HEK293 (cell line): ENCODE data around the gene PCBP2.

Experiments
- CTCF ChIA-PET: fragments of 350-600 bp; formaldehyde crosslinking; extraction: SDS; loops from one replicate; lab custom pipeline; 2021; ENCODE audit warnings: antibody characterized with exemption; lab: Yijun Ruan, JAX
- POLR2A ChIA-PET: fragments of 300-600 bp; formaldehyde crosslinking; extraction: SDS; loops from one replicate; lab custom pipeline; 2020; ENCODE audit warnings: antibody characterized with exemption, inconsistent platforms; lab: Yijun Ruan, JAX
- H3K27ac ChIP-seq: fragments of 200-500 bp; sonication (Bioruptor generic); 2 replicates; pipeline ENCODE4 v1.5.1; 2014; ENCODE audit warnings: low read depth, low read length, control low read depth, inconsistent platforms; ENCODE audit errors: extremely low read depth
- H3K36me3 ChIP-seq, 2 experiments: fragments of 200-500 bp in 1 of 2; sonication (Bioruptor generic) in 1 of 2; 1 replicate in 1 of 2; 2 replicates in 1 of 2; pipeline ENCODE4 v1.5.1; 2014 to 2017; ENCODE audit warnings: inconsistent platforms in 2 of 2, low read length in 2 of 2; ENCODE audit not compliant: control insufficient read depth in 2 of 2, insufficient read depth in 1 of 2
- H3K4me1 ChIP-seq: fragments of 200-500 bp; sonication (Bioruptor generic); 2 replicates; pipeline ENCODE4 v1.5.1; 2014; ENCODE audit warnings: mild to moderate bottlenecking, low read length, inconsistent platforms; ENCODE audit not compliant: control insufficient read depth, insufficient read depth
- H3K4me3 ChIP-seq: 2 replicates; pipeline ENCODE4 v1.5.1; 2011; ENCODE audit warnings: low read depth, mild to moderate bottlenecking, control low read depth, low read length, moderate library complexity
- H3K9me3 ChIP-seq: fragments of 200-500 bp; sonication (Bioruptor generic); 2 replicates; pipeline ENCODE4 v1.5.1; 2014; ENCODE audit warnings: low read depth, low read length, inconsistent platforms; ENCODE audit not compliant: control insufficient read depth, insufficient read depth
- BCL11A ChIP-seq: fragments of 450-650 bp; formaldehyde crosslinking; IDR thresholded peaks from 2 replicates; pipeline ENCODE4 v1.5.1; 2016; ENCODE audit warnings: low read depth, missing biosample characterization, missing genetic modification characterization
- GLIS2 ChIP-seq: fragments of 450-650 bp; formaldehyde crosslinking; IDR thresholded peaks from 2 replicates; pipeline ENCODE4 v1.5.1; 2016; ENCODE audit warnings: missing biosample characterization, missing genetic modification characterization
- KLF8 ChIP-seq: fragments of 450-650 bp; formaldehyde crosslinking; IDR thresholded peaks from 2 replicates; pipeline ENCODE4 v1.5.1; 2016; ENCODE audit warnings: missing biosample characterization, missing genetic modification characterization
- PRDM10 ChIP-seq: fragments of 450-650 bp; formaldehyde crosslinking; IDR thresholded peaks from 2 replicates; pipeline ENCODE4 v1.5.1; 2016; ENCODE audit warnings: missing biosample characterization, missing genetic modification characterization
- SCRT1 ChIP-seq: fragments of 450-650 bp; formaldehyde crosslinking; IDR thresholded peaks from 2 replicates; pipeline ENCODE4 v1.5.1; 2016; ENCODE audit warnings: missing biosample characterization, missing genetic modification characterization, borderline replicate concordance
- SCRT2 ChIP-seq: fragments of 450-650 bp; formaldehyde crosslinking; IDR thresholded peaks from 2 replicates; pipeline ENCODE4 v1.5.1; 2016; ENCODE audit warnings: missing biosample characterization, missing genetic modification characterization
- ZBTB48 ChIP-seq: fragments of 450-650 bp; formaldehyde crosslinking; IDR thresholded peaks from 2 replicates; pipeline ENCODE4 v1.5.1; 2016; ENCODE audit warnings: missing biosample characterization, missing genetic modification characterization
- ZFHX2 ChIP-seq: fragments of 450-650 bp; formaldehyde crosslinking; conservative IDR thresholded peaks from 2 replicates; pipeline ENCODE4 v1.5.1; 2016; ENCODE audit warnings: missing biosample characterization, missing genetic modification characterization
- ZFP41 ChIP-seq: fragments of 450-650 bp; formaldehyde crosslinking; IDR thresholded peaks from 2 replicates; pipeline ENCODE4 v1.5.1; 2016; ENCODE audit warnings: missing biosample characterization, missing genetic modification characterization, borderline replicate concordance
- ZIC2 ChIP-seq: fragments of 450-650 bp; formaldehyde crosslinking; IDR thresholded peaks from 2 replicates; pipeline ENCODE4 v1.5.1; 2016; ENCODE audit warnings: missing biosample characterization, missing genetic modification characterization
- ZNF169 ChIP-seq: fragments of 450-650 bp; formaldehyde crosslinking; IDR thresholded peaks from 2 replicates; pipeline ENCODE4 v1.5.1; 2016; ENCODE audit warnings: missing biosample characterization, missing genetic modification characterization
- ZNF174 ChIP-seq: fragments of 450-650 bp; formaldehyde crosslinking; IDR thresholded peaks from 2 replicates; pipeline ENCODE4 v1.5.0; 2017; ENCODE audit warnings: missing biosample characterization, mild to moderate bottlenecking, missing genetic modification characterization
- ZNF324 ChIP-seq: fragments of 450-650 bp; formaldehyde crosslinking; IDR thresholded peaks from 2 replicates; pipeline ENCODE4 v1.5.1; 2016; ENCODE audit warnings: missing biosample characterization, missing genetic modification characterization
- ZNF513 ChIP-seq: fragments of 450-650 bp; IDR thresholded peaks from 2 replicates; pipeline ENCODE4 v1.5.1; 2018; ENCODE audit warnings: missing biosample characterization, missing genetic modification characterization
- ZNF521 ChIP-seq: fragments of 450-650 bp; formaldehyde crosslinking; IDR thresholded peaks from 2 replicates; pipeline ENCODE4 v1.5.1; 2017; ENCODE audit warnings: missing biosample characterization, mild to moderate bottlenecking, missing genetic modification characterization
- ZNF558 ChIP-seq: fragments of 450-650 bp; formaldehyde crosslinking; IDR thresholded peaks from 2 replicates; pipeline ENCODE4 v1.5.1; 2016; ENCODE audit warnings: missing biosample characterization, missing genetic modification characterization
- ZNF560 ChIP-seq: fragments of 450-650 bp; formaldehyde crosslinking; IDR thresholded peaks from 2 replicates; pipeline ENCODE4 v1.5.1; 2017; ENCODE audit warnings: missing biosample characterization, missing genetic modification characterization, borderline replicate concordance
- ZNF600 ChIP-seq: fragments of 450-650 bp; formaldehyde crosslinking; IDR thresholded peaks from 2 replicates; pipeline ENCODE4 v1.5.1; 2016; ENCODE audit warnings: missing biosample characterization, missing genetic modification characterization
- ZNF610 ChIP-seq: fragments of 450-650 bp; formaldehyde crosslinking; IDR thresholded peaks from 2 replicates; pipeline ENCODE4 v1.5.1; 2016; ENCODE audit warnings: missing biosample characterization, missing genetic modification characterization, borderline replicate concordance
- ZNF623 ChIP-seq: fragments of 450-650 bp; formaldehyde crosslinking; IDR thresholded peaks from 2 replicates; pipeline ENCODE4 v1.5.1; 2016; ENCODE audit warnings: missing biosample characterization, missing genetic modification characterization
- ZNF677 ChIP-seq: fragments of 450-650 bp; IDR thresholded peaks from 2 replicates; pipeline ENCODE4 v1.5.0; 2018; ENCODE audit warnings: missing biosample characterization, mild to moderate bottlenecking, missing genetic modification characterization, moderate library complexity

PCBP2 gene

GRCh38 chr12:53485955-53486735 lies 34.2 kb downstream of the PCBP2 start:
- Histone ChIP-seq H3K4me1 (no peaks in the 10 kb centered on the region), H3K4me3 (no peak overlapping the region), H3K9me3 (no peaks in the 10 kb centered on the region), H3K36me3 (peaks cover 8 to 67% of the 10 kb centered on the region in 2 experiments; a peak in 2 of 3 replicates), H3K27ac (0 out of 2 replicates have a peak overlapping the region, but pooled peaks have one; percentile 10)
- TF ChIP-seq ZNF558 (tag by site-specific recombination), result no peak
- no peak for TF ChIP-seq ZNF513 (tag by site-specific recombination)
- TF ChIP-seq ZNF521, result no peak
- peak; percentile 57 for TF ChIP-seq SCRT2
- TF ChIP-seq ZNF560 (tag by site-specific recombination), result no peak
- TF ChIP-seq PRDM10 (tag by site-specific recombination), result peak; percentile 59
- ChIA-PET POLR2A (interaction anchor here (1.3 kb wide), 1 partner anchor 15 kb away, joined by 4 read pairs; the partner anchor contains the start of gene TARBP2), CTCF (interaction anchor here (1.0 kb wide), 1 partner anchor 260 kb away, joined by 5 read pairs; no protein-coding TSS in a partner anchor)

- H3K36me3 ChIP-seq, result peaks cover 3 to 60% of the 10 kb centered on the region in 2 experiments; a peak in 2 of 3 replicates
- ChIA-PET CTCF (no interaction called here), POLR2A (interaction anchor here (1.3 kb wide), 1 partner anchor 14 kb away, joined by 4 read pairs; the partner anchor contains the start of gene TARBP2)
- no peaks in the 10 kb centered on the region for H3K9me3 ChIP-seq
- no peaks in the 10 kb centered on the region for H3K4me1 ChIP-seq
- H3K27ac ChIP-seq, result 0 out of 2 replicates have a peak overlapping the region, but pooled peaks have one; percentile 10
- no peak overlapping the region for H3K4me3 ChIP-seq
- TF ChIP-seq ZIC2 (tag by site-specific recombination) (no peak), ZNF610 (tag by site-specific recombination) (no peak), ZFHX2 (tag by site-specific recombination) (no peak), SCRT2 (no peak), SCRT1 (tag by site-specific recombination) (no peak), GLIS2 (tag by site-specific recombination) (peak; percentile 41; the same call in 1 of the 2 replicates), ZNF174 (tag by site-specific recombination) (no peak), BCL11A (tag by site-specific recombination) (no peak), ZNF169 (no peak), KLF8 (tag by site-specific recombination) (no peak), ZNF324 (tag by site-specific recombination) (no peak), ZNF623 (no peak), ZFP41 (tag by site-specific recombination) (no peak), ZNF677 (tag by site-specific recombination) (no peak), ZNF600 (tag by site-specific recombination) (0 out of 2 replicates have a peak, but pooled peaks have one; percentile 22), ZBTB48 (tag by site-specific recombination) (0 out of 2 replicates have a peak, but pooled peaks have one; percentile 22), PRDM10 (tag by site-specific recombination) (peak; percentile 30)
Measured at GRCh38 chr12:53486736-53487487, 35.0 kb downstream of the PCBP2 start.
